ENCODE data around the gene PRKCH.
"Not testable (repeated sequence)": the region's sequence is repeated elsewhere in the genome, so short reads cannot be mapped to it uniquely, and the experiment has no call there.

Gene PRKCH

GRCh38 chr14:61308701-61309100 lies 12.7 kb upstream of the PRKCH start:
- DNase-seq (ENCODE audit: low spot score): not testable (repeated sequence)

- no peak for DNase-seq (ENCODE audit: low spot score)
Observed at GRCh38 chr14:61315313-61315712, 6.1 kb upstream of the PRKCH start.

- DNase-seq (ENCODE audit: low spot score): no peak
Observed at GRCh38 chr14:61319086-61319485, 2.3 kb upstream of the PRKCH start.

- DNase-seq (ENCODE audit: low spot score): no peak
Observed at GRCh38 chr14:61319706-61320105, 1.7 kb upstream of the PRKCH start.

- not testable (repeated sequence) for DNase-seq (ENCODE audit: low spot score)
Observed at GRCh38 chr14:61320170-61320569, 1.2 kb upstream of the PRKCH start.

- DNase-seq (ENCODE audit: low spot score): no peak
Observed at GRCh38 chr14:61320806-61321384, 484 bp upstream of the PRKCH start.

- no peak for DNase-seq (ENCODE audit: low spot score)
Observed at GRCh38 chr14:61322011-61322798, 826 bp downstream of the PRKCH start.

- no peak for DNase-seq (ENCODE audit: low spot score)
Observed at GRCh38 chr14:61322799-61323290, 1.5 kb downstream of the PRKCH start.

- no peak for DNase-seq (ENCODE audit: low spot score)
Observed at GRCh38 chr14:61323970-61324369, 2.6 kb downstream of the PRKCH start.

- DNase-seq (ENCODE audit: low spot score): no peak
Observed at GRCh38 chr14:61325166-61325565, 3.8 kb downstream of the PRKCH start.

GRCh38 chr14:61326146-61326545 lies 4.8 kb downstream of the PRKCH start:
- no peak for DNase-seq (ENCODE audit: low spot score)

GRCh38 chr14:61326847-61327246 lies 5.5 kb downstream of the PRKCH start:
- no peak for DNase-seq (ENCODE audit: low spot score)

GRCh38 chr14:61328626-61329262 lies 7.4 kb downstream of the PRKCH start:
- DNase-seq (ENCODE audit: low spot score): no peak

- DNase-seq (ENCODE audit: low spot score): no peak
Observed at GRCh38 chr14:61329478-61330051, 8.2 kb downstream of the PRKCH start.

GRCh38 chr14:61330511-61330910 lies 9.1 kb downstream of the PRKCH start:
- DNase-seq (ENCODE audit: low spot score): no peak

- no peak for DNase-seq (ENCODE audit: low spot score)
Observed at GRCh38 chr14:61331992-61332657, 10.7 kb downstream of the PRKCH start.

- DNase-seq (ENCODE audit: low spot score): no peak
Observed at GRCh38 chr14:61332658-61333029, 11.3 kb downstream of the PRKCH start.

- no peak for DNase-seq (ENCODE audit: low spot score)
Observed at GRCh38 chr14:61333087-61333486, 11.7 kb downstream of the PRKCH start.

GRCh38 chr14:61334197-61334701 lies 12.9 kb downstream of the PRKCH start:
- DNase-seq (ENCODE audit: low spot score): no peak

GRCh38 chr14:61335049-61335448 lies 13.7 kb downstream of the PRKCH start:
- no peak for DNase-seq (ENCODE audit: low spot score)

- DNase-seq (ENCODE audit: low spot score): no peak
Observed at GRCh38 chr14:61335671-61336275, 14.4 kb downstream of the PRKCH start.

- DNase-seq (ENCODE audit: low spot score): no peak
Observed at GRCh38 chr14:61337893-61338292, 16.5 kb downstream of the PRKCH start.
